GM12892 (cell line): ENCODE data around the gene NMNAT1.
"Not testable (repeated sequence)": the region's sequence is repeated elsewhere in the genome, so short reads cannot be mapped to it uniquely, and the experiment has no call there.

ENCODE experiments used
- POLR2A ChIP-seq: IDR thresholded peaks from 2 replicates; pipeline ENCODE4 v1.6.1; 2011; ENCODE audit warnings: low read depth, low read length, control low read depth
- POLR2AphosphoS5 ChIP-seq: IDR thresholded peaks from 2 replicates; pipeline ENCODE4 v1.6.1; 2011; ENCODE audit warnings: low read depth, low read length, control low read depth
- TAF1 ChIP-seq: IDR thresholded peaks from 2 replicates; pipeline ENCODE4 v1.6.1; 2011; ENCODE audit warnings: low read depth, mild to moderate bottlenecking, control low read depth, low read length, borderline replicate concordance

DNA sequence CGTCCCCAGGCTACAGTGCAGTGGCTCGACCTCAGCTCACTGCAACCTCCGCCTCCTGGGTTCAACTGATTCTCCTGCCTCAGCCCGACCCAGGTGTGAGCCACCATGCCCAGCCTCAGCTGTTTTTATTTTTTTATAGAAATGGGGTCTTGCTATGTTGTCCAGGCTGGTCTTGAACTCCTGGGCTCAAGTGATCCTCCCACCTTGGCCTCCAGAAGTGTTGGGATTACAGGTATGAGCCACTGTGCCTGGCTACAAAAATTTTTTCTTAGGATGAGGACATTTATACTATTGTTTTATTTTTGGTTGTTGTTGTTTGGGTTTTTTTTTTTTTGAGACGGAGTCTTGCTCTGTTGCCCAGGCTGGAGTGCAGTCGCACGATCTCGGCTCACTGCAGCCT is 62.0 kb downstream of the NMNAT1 start:
- not testable (repeated sequence) for TF ChIP-seq POLR2AphosphoS5, POLR2A, TAF1
